Calu3 (cell line): ENCODE data around the gene TDRD12. TPM values are rescaled to one million over a fixed set of nuclear protein-coding genes. Genes with fewer than 3 reads are reported as not detected.

ENCODE experiments used
- BruUV-seq: library from RNA; stranded (reverse); fragments of 400-500 nt; replicated peaks from 2 replicates; lab custom pipeline; 2021; lab: Mats Ljungman, UMichigan
- CTCF ChIA-PET: fragments of 300-600 bp; sonication (Branson Sonifier 250); formaldehyde crosslinking; loops from one replicate; lab custom pipeline; 2022; ENCODE audit warnings: antibody characterized with exemption; lab: Charles Lee
- DNase-seq: peaks from one replicate; pipeline ENCODE4 v3.0.0; 2022
- H3K27ac Mint-ChIP-seq: one replicate; pipeline ENCODE4 v1.8.0; 2022; ENCODE audit warnings: mixed read lengths; ENCODE audit not compliant: unreplicated experiment
- H3K27me3 Mint-ChIP-seq: one replicate; pipeline ENCODE4 v1.8.0; 2022; ENCODE audit warnings: mixed read lengths; ENCODE audit not compliant: unreplicated experiment
- H3K36me3 Mint-ChIP-seq: one replicate; pipeline ENCODE4 v1.8.0; 2022; ENCODE audit warnings: mild to moderate bottlenecking, moderate library complexity, mixed read lengths; ENCODE audit not compliant: insufficient read depth, unreplicated experiment
- H3K4me1 Mint-ChIP-seq: one replicate; pipeline ENCODE4 v1.8.0; 2022; ENCODE audit warnings: mild to moderate bottlenecking, low read depth, mixed read lengths; ENCODE audit not compliant: unreplicated experiment
- H3K4me3 Mint-ChIP-seq: one replicate; pipeline ENCODE4 v1.8.0; 2022; ENCODE audit warnings: mild to moderate bottlenecking, low read depth, moderate library complexity, mixed read lengths; ENCODE audit not compliant: unreplicated experiment
- H3K9me3 Mint-ChIP-seq: one replicate; pipeline ENCODE4 v1.8.0; 2022; ENCODE audit warnings: low read depth, mixed read lengths; ENCODE audit not compliant: unreplicated experiment
- intact Hi-C: fragments of 100-400 bp; cut with micrococcal nuclease; formaldehyde crosslinking; loops from one replicate; pipeline ENCODE4 v1.10.0; 2022; ENCODE audit not compliant: unreplicated experiment
- total RNA-seq: library from RNA; stranded (reverse); gene quantifications from 2 replicates; pipeline ENCODE4 v1.2.3, GENCODE V29; 2022
- TF ChIP-seq, protein P1 (sequence below): fragments of 200-600 bp; IDR thresholded peaks from one replicate; pipeline ENCODE4 v1.8.0; 2022; ENCODE audit warnings: antibody characterized with exemption; ENCODE audit not compliant: unreplicated experiment

The TDRD12 gene
- total RNA-seq, 1 experiment from 2014 or later, result 0.33 TPM

DNA sequence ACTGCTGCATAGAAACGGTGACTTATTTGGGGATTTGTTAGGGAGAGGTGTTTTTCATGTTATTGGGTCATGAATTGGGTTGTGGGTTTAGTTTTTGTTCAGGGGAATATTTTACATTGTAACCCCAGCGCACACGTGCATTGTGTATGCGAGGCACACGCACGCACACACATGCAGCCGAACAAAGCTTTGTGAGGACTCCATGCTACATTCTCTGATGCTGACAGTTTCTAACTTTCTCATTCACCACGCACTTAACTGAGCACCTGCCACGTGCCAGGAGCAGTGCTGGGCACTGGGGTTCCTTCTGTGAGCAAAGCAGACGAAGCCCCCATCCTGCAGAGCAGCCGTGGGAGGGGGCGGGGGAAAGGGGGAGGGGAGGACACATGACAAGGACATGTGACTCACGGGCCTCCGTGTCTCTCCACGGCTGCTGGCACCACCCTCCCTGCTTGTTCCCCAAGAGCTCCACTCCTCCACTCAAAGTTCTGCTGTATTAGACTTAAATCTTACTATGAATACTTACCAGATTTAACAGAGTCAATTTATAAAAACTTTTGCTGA is 94.4 kb downstream of the TDRD12 start:
- H3K4me3 Mint-ChIP-seq, result no peak overlapping the region
- intact Hi-C loops, result no loop called here
- H3K27ac Mint-ChIP-seq, result no peak overlapping the region
- no peak for DNase-seq
- H3K36me3 Mint-ChIP-seq, result no peaks in the 10 kb centered on the region
- no peaks in the 10 kb centered on the region for H3K4me1 Mint-ChIP-seq
- no TSS peak for BruUV-seq
- peaks cover 78% of the 10 kb centered on the region for H3K27me3 Mint-ChIP-seq
- no peaks in the 10 kb centered on the region for H3K9me3 Mint-ChIP-seq
- CTCF ChIA-PET, result no interaction called here
- TF ChIP-seq, protein P1, sequence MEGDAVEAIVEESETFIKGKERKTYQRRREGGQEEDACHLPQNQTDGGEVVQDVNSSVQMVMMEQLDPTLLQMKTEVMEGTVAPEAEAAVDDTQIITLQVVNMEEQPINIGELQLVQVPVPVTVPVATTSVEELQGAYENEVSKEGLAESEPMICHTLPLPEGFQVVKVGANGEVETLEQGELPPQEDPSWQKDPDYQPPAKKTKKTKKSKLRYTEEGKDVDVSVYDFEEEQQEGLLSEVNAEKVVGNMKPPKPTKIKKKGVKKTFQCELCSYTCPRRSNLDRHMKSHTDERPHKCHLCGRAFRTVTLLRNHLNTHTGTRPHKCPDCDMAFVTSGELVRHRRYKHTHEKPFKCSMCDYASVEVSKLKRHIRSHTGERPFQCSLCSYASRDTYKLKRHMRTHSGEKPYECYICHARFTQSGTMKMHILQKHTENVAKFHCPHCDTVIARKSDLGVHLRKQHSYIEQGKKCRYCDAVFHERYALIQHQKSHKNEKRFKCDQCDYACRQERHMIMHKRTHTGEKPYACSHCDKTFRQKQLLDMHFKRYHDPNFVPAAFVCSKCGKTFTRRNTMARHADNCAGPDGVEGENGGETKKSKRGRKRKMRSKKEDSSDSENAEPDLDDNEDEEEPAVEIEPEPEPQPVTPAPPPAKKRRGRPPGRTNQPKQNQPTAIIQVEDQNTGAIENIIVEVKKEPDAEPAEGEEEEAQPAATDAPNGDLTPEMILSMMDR, result no peak

DNA sequence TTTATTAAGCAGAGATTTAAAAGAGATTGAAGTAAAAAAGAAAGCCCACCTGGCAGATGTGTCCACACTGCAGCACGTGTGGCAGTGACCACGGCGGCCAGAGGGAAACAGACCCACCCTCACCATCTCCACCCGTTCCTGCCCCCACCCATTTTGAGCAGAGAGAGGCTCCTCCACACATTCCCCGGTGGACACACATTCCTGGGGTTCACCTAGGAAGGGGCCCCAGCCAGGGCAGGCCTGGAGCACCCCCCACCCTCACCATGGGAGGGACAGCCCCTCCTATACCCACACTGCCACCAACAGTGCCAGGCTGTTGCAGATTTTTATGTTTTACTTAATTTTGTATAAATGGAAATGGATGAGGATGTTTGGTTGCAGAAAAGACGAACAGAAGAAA is 95.1 kb downstream of the TDRD12 start:
- intact Hi-C loops, result no loop called here
- no TSS peak for BruUV-seq
- DNase-seq, result no peak
- H3K27me3 Mint-ChIP-seq, result peaks cover 78% of the 10 kb centered on the region
- H3K27ac Mint-ChIP-seq, result no peak overlapping the region
- no peak overlapping the region for H3K4me3 Mint-ChIP-seq
- no peaks in the 10 kb centered on the region for H3K36me3 Mint-ChIP-seq
- no peaks in the 10 kb centered on the region for H3K9me3 Mint-ChIP-seq
- TF ChIP-seq, protein P1, result no peak
- CTCF ChIA-PET, result no interaction called here
- no peaks in the 10 kb centered on the region for H3K4me1 Mint-ChIP-seq

DNA sequence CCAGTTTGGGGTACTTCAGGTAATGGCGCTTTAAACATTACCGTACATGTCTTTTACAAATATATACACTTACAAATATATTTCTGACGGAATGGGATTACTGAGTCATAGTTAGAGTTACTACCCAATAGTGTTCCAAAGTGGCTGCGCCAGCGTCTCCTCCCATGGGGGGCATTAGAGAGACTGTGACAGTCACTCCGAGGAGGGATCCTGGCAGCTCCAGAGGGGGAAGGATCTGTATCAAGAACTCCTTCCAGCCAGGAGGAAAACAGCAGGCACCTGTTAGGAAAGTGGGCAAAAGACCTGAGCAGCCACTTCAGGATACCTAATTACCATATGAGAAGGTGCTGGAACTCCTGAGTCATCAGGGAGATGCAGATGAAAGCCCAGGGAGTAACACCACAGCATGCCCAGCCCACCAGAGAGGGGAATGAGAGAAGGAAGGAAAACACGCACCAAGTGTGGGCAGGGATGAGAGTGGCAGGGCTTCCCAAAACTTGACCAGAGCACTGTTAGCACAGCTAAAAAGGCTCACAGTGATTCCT is 97.1 kb downstream of the TDRD12 start:
- H3K27me3 Mint-ChIP-seq, result peaks cover 88% of the 10 kb centered on the region
- no peaks in the 10 kb centered on the region for H3K9me3 Mint-ChIP-seq
- no peaks in the 10 kb centered on the region for H3K36me3 Mint-ChIP-seq
- H3K4me3 Mint-ChIP-seq, result no peak overlapping the region
- intact Hi-C loops, result no loop called here
- no peak overlapping the region for H3K27ac Mint-ChIP-seq
- BruUV-seq, result no TSS peak
- DNase-seq, result no peak
- TF ChIP-seq, protein P1, result no peak
- no peaks in the 10 kb centered on the region for H3K4me1 Mint-ChIP-seq
- CTCF ChIA-PET, result no interaction called here

DNA sequence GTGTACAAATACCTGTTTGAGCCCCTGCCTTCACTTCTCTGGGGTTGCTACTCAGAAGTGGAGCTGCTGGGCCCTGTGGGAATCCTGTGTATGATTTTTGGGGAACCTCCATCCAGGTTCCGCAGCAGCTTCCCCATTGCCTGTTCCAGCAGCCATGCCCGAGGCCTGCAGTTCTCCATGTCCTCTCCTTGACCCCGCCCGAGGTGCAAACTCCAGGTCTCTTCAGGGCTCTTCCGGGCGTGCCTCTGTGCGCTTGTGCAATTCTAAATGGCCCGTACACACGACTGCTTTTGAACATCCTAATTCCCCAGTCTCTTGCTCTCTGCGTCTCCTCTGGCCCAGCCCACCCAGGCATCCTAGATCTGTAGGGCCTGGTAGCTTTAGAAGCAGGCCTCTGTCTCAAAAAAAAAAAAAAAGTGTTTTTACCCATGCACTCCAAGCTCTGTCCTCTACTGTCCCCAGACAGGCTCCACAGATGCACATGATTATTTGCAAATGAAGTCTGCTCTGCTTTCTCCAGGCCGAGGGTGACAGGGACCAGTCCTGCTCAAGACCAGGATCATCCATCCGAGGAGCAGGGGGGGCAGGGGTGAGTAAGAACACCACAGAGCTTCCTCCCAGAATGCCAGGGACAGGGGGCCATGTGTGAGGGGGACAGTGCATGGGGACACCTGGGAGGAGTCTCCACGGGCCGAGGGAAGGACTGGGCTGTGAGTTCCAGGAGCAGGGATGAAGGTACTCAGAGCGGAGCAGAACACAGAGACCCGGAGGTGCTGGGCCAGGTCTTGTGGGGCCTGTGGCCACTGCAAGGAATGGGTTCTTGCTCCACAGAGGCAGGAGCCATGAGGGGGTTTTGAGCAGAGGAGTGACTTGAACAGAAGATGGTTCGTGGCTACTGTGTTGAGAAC is 98.3 kb downstream of the TDRD12 start:
- Mint-ChIP-seq H3K27ac (no peak overlapping the region), H3K27me3 (peaks cover 92% of the 10 kb centered on the region), H3K9me3 (no peaks in the 10 kb centered on the region), H3K4me3 (no peak overlapping the region), H3K4me1 (no peaks in the 10 kb centered on the region), H3K36me3 (no peaks in the 10 kb centered on the region)
- BruUV-seq, result no TSS peak
- DNase-seq, result no peak
- TF ChIP-seq, protein P1, result no peak
- intact Hi-C loops, result no loop called here
- CTCF ChIA-PET, result interaction anchor here (0.6 kb wide), 1 partner anchor 197 kb away, joined by 7 read pairs; no protein-coding TSS in a partner anchor
